Measurements from ENCODE around the gene RNF214. TPM values are rescaled to one million over a fixed set of nuclear protein-coding genes. Genes with fewer than 3 reads are reported as not detected.
A peak's percentile ranks its signal among the peaks of the same experiment; 100 is the strongest.

RNF214 gene
- total RNA-seq, 2 donors from 2014 or later = 14.6 to 21.8 TPM

GRCh38 chr11:117230286-117230961 is 2.0 kb upstream of the RNF214 start:
- Histone ChIP-seq H3K4me3 (peak overlapping the region; percentile 81), H3K27ac (no peak overlapping the region)
- no peak for ATAC-seq (ENCODE audit: insufficient number of reproducible peaks, low FRiP score, low read depth)

GRCh38 chr11:117230999-117231841 is 1.3 kb upstream of the RNF214 start:
- DNase-seq (ENCODE audit: low spot score) (no peak), ATAC-seq (ENCODE audit: insufficient number of reproducible peaks, low FRiP score, low read depth) (no peak)
- Histone ChIP-seq H3K4me3 (peak overlapping the region; percentile 81), H3K36me3 (peaks cover 32% of the 10 kb centered on the region), H3K4me1 (ENCODE audit: control insufficient read depth in 1 of 2, low read depth in 2 of 2) (peaks cover 7 to 35% of the 10 kb centered on the region in 2 donors), H3K27me3 (replicated peaks; ENCODE audit: insufficient read depth) (no peaks in the 10 kb centered on the region), H3K9me3 (no peaks in the 10 kb centered on the region), H3K27ac (peak overlapping the region; percentile 85 to 86)
- TF ChIP-seq CTCF (IDR thresholded peaks at IDR 0.05) = no peak

More at GRCh38 chr11:117230286-117230961, 2.0 kb upstream of the RNF214 start:
- Histone ChIP-seq H3K4me1 (ENCODE audit: control insufficient read depth in 1 of 2, low read depth in 2 of 2) (peaks cover 7 to 41% of the 10 kb centered on the region in 2 donors), H3K27me3 (replicated peaks; ENCODE audit: insufficient read depth) (no peaks in the 10 kb centered on the region), H3K9me3 (no peaks in the 10 kb centered on the region), H3K36me3 (peaks cover 32% of the 10 kb centered on the region)
- no peak for DNase-seq (ENCODE audit: low spot score)
- TF ChIP-seq CTCF (IDR thresholded peaks at IDR 0.05) = no peak

- peaks cover 30% of the 10 kb centered on the region for H3K36me3 ChIP-seq
- H3K27me3 ChIP-seq (replicated peaks; ENCODE audit: insufficient read depth) = no peaks in the 10 kb centered on the region
- H3K27ac ChIP-seq = peak within 1 kb of the TSS; percentile 85 to 86
- DNase-seq (ENCODE audit: low spot score) (no peak), ATAC-seq (ENCODE audit: insufficient number of reproducible peaks, low FRiP score, low read depth) (no peak)
- peaks cover 7 to 30% of the 10 kb centered on the region in 2 donors for H3K4me1 ChIP-seq (ENCODE audit: control insufficient read depth in 1 of 2, low read depth in 2 of 2)
- H3K9me3 ChIP-seq = no peaks in the 10 kb centered on the region
- no peak for TF ChIP-seq CTCF (IDR thresholded peaks at IDR 0.05)
- peak within 1 kb of the TSS; percentile 81 for H3K4me3 ChIP-seq
Measured at GRCh38 chr11:117231842-117232091, 704 bp upstream of the RNF214 start, which contains the start of gene PCSK7. TSS of gene PCSK7 (minus strand) at chr11:117232073. CDS start at chr11:117229844, 2,229 bp downstream.

- Histone ChIP-seq H3K9me3 (no peaks in the 10 kb centered on the region), H3K36me3 (peaks cover 19% of the 10 kb centered on the region), H3K27ac (peak overlapping the region; percentile 62 to 86), H3K4me3 (peak overlapping the region; percentile 81), H3K27me3 (replicated peaks; ENCODE audit: insufficient read depth) (no peaks in the 10 kb centered on the region), H3K4me1 (ENCODE audit: control insufficient read depth in 1 of 2, low read depth in 2 of 2) (peaks cover 7 to 30% of the 10 kb centered on the region in 2 donors)
- no peak for TF ChIP-seq CTCF (IDR thresholded peaks at IDR 0.05)
- DNase-seq (ENCODE audit: low spot score) = no peak
- ATAC-seq (ENCODE audit: insufficient number of reproducible peaks, low FRiP score, low read depth) = no peak
Measured at GRCh38 chr11:117232911-117233409, 489 bp downstream of the RNF214 start.

GRCh38 chr11:117238221-117238620 is 5.8 kb downstream of the RNF214 start:
- Histone ChIP-seq H3K27ac (no peak overlapping the region), H3K27me3 (replicated peaks; ENCODE audit: insufficient read depth) (no peaks in the 10 kb centered on the region), H3K4me3 (no peak overlapping the region), H3K36me3 (peaks cover 9% of the 10 kb centered on the region), H3K9me3 (no peaks in the 10 kb centered on the region), H3K4me1 (ENCODE audit: control insufficient read depth in 1 of 2, low read depth in 2 of 2) (peaks cover 0 to 11% of the 10 kb centered on the region in 2 donors)
- no peak for ATAC-seq (ENCODE audit: insufficient number of reproducible peaks, low FRiP score, low read depth)
- TF ChIP-seq CTCF (IDR thresholded peaks at IDR 0.05) = no peak
- DNase-seq (ENCODE audit: low spot score) = no peak
